HL-60 (cell line): ENCODE results near the gene KIF26A.

Source experiments
- GABPA ChIP-seq: IDR thresholded peaks from 2 replicates; pipeline ENCODE4 v1.6.1; 2012; ENCODE audit warnings: low read depth
- POLR2AphosphoS5 ChIP-seq: IDR thresholded peaks from 2 replicates; pipeline ENCODE4 v1.6.1; 2012; ENCODE audit warnings: low read depth
- SPI1 ChIP-seq: IDR thresholded peaks from 2 replicates; pipeline ENCODE4 v1.6.1; 2012; ENCODE audit warnings: low read depth, mild to moderate bottlenecking, borderline replicate concordance
- TF ChIP-seq, protein P1 (sequence below): IDR thresholded peaks from one replicate; pipeline ENCODE4 v1.5.1; 2011; ENCODE audit warnings: low read length, control low read depth, inconsistent platforms; ENCODE audit not compliant: insufficient read depth

DNA sequence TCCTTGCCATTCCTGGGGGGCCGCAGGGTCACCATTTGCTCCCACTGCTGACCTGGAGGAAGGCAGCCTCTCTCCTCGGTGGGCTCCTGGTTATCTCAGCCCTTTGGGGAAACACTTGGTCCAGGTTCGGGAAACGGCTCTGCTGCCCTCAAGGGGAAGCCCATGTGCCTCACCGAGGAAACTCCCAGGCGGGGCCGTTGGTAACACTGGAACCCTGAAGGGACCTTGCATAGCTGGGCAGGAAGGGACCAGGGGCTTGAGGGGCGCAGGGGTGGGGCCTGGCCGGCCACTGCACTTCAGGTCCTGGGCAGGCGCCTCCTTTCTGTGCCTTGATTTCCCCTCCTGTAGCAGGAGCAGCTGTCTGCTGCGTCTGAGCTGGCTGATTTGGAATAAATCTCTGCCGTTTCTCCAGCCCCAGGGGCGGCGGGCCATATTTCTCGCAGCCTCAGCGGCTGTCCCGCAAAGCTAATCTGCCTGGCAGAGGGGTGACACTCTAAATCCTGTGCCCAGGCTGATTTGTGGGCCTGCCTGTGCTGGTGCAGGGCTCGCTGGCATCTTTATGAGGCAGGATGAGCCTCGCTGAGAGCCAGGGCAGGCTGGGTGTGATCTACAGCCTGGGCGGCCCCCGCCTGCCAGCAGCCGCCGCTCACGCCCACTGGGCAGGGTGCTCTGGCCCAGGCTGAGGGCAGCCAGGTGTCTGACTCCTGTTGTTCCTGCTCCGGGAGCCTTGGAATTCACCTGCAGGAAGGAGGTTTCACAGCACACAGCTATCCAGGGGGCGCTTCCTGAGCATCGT, 49.7 kb downstream of the KIF26A start:
- TF ChIP-seq POLR2AphosphoS5, result no peak
- TF ChIP-seq, protein P1, sequence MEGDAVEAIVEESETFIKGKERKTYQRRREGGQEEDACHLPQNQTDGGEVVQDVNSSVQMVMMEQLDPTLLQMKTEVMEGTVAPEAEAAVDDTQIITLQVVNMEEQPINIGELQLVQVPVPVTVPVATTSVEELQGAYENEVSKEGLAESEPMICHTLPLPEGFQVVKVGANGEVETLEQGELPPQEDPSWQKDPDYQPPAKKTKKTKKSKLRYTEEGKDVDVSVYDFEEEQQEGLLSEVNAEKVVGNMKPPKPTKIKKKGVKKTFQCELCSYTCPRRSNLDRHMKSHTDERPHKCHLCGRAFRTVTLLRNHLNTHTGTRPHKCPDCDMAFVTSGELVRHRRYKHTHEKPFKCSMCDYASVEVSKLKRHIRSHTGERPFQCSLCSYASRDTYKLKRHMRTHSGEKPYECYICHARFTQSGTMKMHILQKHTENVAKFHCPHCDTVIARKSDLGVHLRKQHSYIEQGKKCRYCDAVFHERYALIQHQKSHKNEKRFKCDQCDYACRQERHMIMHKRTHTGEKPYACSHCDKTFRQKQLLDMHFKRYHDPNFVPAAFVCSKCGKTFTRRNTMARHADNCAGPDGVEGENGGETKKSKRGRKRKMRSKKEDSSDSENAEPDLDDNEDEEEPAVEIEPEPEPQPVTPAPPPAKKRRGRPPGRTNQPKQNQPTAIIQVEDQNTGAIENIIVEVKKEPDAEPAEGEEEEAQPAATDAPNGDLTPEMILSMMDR, result no peak
- no peak for TF ChIP-seq GABPA
- no peak for TF ChIP-seq SPI1
